Measurements from ENCODE around the gene CTDSPL. TPM values are rescaled to one million over a fixed set of nuclear protein-coding genes. Genes with fewer than 3 reads are reported as not detected.

CTDSPL gene
- total RNA-seq, 6 donors from 2014 or later: 35.6 to 78.1 (median 55.5) TPM

DNA sequence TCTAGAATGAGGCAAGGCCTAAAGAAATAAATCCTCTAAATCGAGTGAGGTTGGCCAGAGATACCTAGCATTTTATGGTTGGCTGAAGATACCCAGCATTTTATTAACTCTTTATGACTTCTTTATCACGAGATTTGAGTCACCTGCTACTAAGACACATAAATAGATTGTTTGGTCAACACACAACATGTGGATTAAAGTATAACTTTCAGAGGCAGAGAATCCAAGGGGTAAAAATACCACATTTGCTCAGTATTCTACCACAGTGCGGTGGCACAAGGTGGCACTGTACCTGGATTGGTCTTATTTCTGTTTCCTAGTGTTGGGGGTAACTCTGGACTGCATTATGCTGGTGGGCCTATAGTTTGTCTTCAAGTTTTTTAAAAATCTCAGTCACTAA lies 102.0 kb downstream of the CTDSPL start:
- whole genome bisulfite sequencing, 2 donors: 84 to 87% methylated on average over 3 of the region's 3 CpGs
- Histone ChIP-seq H3K36me3 (no peaks in the 10 kb centered on the region), H3K27me3 (no peaks in the 10 kb centered on the region), H3K4me1 (peaks cover 21 to 29% (median 27%) of the 10 kb centered on the region in 4 donors), H3K4me3 (no peak overlapping the region), H3K9me3 (no peaks in the 10 kb centered on the region), H3K27ac (peak overlapping the region in 1 of 4 donors; percentile 13)
- DNase-seq: no peak
- ATAC-seq (ENCODE audit: low FRiP score in 2 of 2): no peak
- TF ChIP-seq POLR2A (IDR thresholded peaks at IDR 0.05) (no peak), EP300 (IDR thresholded peaks at IDR 0.05) (no peak), POLR2AphosphoS5 (IDR thresholded peaks at IDR 0.05) (no peak)
- TF ChIP-seq, protein P1, sequence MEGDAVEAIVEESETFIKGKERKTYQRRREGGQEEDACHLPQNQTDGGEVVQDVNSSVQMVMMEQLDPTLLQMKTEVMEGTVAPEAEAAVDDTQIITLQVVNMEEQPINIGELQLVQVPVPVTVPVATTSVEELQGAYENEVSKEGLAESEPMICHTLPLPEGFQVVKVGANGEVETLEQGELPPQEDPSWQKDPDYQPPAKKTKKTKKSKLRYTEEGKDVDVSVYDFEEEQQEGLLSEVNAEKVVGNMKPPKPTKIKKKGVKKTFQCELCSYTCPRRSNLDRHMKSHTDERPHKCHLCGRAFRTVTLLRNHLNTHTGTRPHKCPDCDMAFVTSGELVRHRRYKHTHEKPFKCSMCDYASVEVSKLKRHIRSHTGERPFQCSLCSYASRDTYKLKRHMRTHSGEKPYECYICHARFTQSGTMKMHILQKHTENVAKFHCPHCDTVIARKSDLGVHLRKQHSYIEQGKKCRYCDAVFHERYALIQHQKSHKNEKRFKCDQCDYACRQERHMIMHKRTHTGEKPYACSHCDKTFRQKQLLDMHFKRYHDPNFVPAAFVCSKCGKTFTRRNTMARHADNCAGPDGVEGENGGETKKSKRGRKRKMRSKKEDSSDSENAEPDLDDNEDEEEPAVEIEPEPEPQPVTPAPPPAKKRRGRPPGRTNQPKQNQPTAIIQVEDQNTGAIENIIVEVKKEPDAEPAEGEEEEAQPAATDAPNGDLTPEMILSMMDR (IDR thresholded peaks at IDR 0.05): no peak

DNA sequence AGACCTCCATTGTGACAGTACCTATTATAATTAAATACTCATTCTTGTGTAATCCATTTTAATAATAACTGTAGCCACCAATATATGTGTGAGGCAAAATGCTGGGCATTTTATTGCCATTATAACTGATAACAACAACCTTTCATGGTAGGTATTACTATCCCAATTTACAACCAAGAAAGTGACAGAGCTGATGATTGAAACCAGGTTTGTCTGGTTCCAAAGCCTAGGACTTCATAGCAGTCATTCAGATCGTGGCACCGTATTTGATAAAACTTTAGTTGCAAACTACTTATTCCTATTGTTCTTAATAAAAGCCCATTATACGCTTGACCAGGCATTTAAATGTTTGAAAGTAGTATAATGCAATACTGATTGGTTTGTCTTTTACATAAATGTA lies 102.5 kb downstream of the CTDSPL start:
- no peaks in the 10 kb centered on the region for H3K36me3 ChIP-seq
- 92 to 95% methylated on average over 3 of the region's 3 CpGs for WGBS, 2 donors
- no peak overlapping the region for H3K4me3 ChIP-seq
- no peaks in the 10 kb centered on the region for H3K9me3 ChIP-seq
- TF ChIP-seq, protein P1 (IDR thresholded peaks at IDR 0.05): no peak
- TF ChIP-seq POLR2AphosphoS5 (IDR thresholded peaks at IDR 0.05) (no peak), POLR2A (IDR thresholded peaks at IDR 0.05) (no peak), EP300 (IDR thresholded peaks at IDR 0.05) (no peak)
- no peak overlapping the region for H3K27ac ChIP-seq
- H3K4me1 ChIP-seq: peaks cover 27 to 34% (median 31%) of the 10 kb centered on the region in 4 donors
- H3K27me3 ChIP-seq: no peaks in the 10 kb centered on the region
- ATAC-seq (ENCODE audit: low FRiP score in 2 of 2) (no peak), DNase-seq (no peak)

DNA sequence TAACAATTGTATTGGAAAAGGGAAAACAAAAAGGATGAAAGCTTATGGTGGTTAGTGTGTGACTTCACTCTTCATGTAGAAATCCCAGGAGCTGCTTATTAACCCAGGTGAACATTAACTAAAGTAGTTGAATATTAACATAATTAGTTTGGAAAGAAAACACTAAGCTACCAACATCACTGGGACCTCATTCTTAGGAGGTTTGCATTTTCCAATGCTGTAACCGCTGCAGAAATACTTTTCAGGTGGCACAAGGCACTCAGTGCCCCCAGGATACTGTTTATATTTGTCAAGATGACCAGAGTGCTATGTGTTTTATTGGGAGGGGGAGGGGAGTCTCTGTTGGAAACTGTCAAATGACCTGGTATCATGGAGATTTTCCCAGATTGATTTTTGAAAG lies 103.0 kb downstream of the CTDSPL start:
- no peak overlapping the region for H3K4me3 ChIP-seq
- DNase-seq (no peak), ATAC-seq (ENCODE audit: low FRiP score in 2 of 2) (no peak)
- WGBS, 2 donors: 71 to 79% methylated on average over 1 of the region's 1 CpG
- H3K36me3 ChIP-seq: no peaks in the 10 kb centered on the region
- TF ChIP-seq POLR2A (IDR thresholded peaks at IDR 0.05) (no peak), POLR2AphosphoS5 (IDR thresholded peaks at IDR 0.05) (no peak), EP300 (IDR thresholded peaks at IDR 0.05) (no peak)
- TF ChIP-seq, protein P1 (IDR thresholded peaks at IDR 0.05): no peak
- peaks cover 32 to 40% (median 37%) of the 10 kb centered on the region in 4 donors for H3K4me1 ChIP-seq
- no peaks in the 10 kb centered on the region for H3K9me3 ChIP-seq
- no peaks in the 10 kb centered on the region for H3K27me3 ChIP-seq
- no peak overlapping the region for H3K27ac ChIP-seq

- H3K27ac ChIP-seq: peak overlapping the region in 1 of 4 donors; percentile 41
- WGBS, 2 donors: 54 to 96% methylated on average over 2 to 7 of the region's 7 CpGs
- ATAC-seq (ENCODE audit: low FRiP score in 2 of 2): peak; percentile 70 to 87
These were observed 105.7 kb downstream of the CTDSPL start for GRCh38 chr3:37967260-37967881.

More at GRCh38 chr3:37967260-37967881, 105.7 kb downstream of the CTDSPL start:
- no peaks in the 10 kb centered on the region for H3K27me3 ChIP-seq
- H3K4me3 ChIP-seq: no peak overlapping the region
- H3K4me1 ChIP-seq: peaks cover 26 to 35% (median 32%) of the 10 kb centered on the region in 4 donors
- no peaks in the 10 kb centered on the region for H3K9me3 ChIP-seq
- TF ChIP-seq, protein P1 (IDR thresholded peaks at IDR 0.05): peak; percentile 71 to 86 (median 74)
- TF ChIP-seq EP300 (IDR thresholded peaks at IDR 0.05) (no peak), POLR2AphosphoS5 (IDR thresholded peaks at IDR 0.05) (no peak)
- peak in 1 of 2 donors; percentile 67 for DNase-seq
- peaks cover 0 to 13% (median 2%) of the 10 kb centered on the region in 4 donors for H3K36me3 ChIP-seq
